ENCODE data around the gene CDH3. TPM values are rescaled to one million over a fixed set of nuclear protein-coding genes. Genes with fewer than 3 reads are reported as not detected.

The CDH3 gene
- total and polyA plus RNA-seq, 2 donors from 2014 or later: 9.8 to 61.3 TPM

GRCh38 chr16:68736561-68736960 lies 91.5 kb downstream of the CDH3 start:
- FAIRE-seq (no peak), DNase-seq (no peak)
- no peaks in the 10 kb centered on the region for H3K36me3 ChIP-seq (ENCODE audit: control insufficient read depth in 2 of 3, insufficient read depth in 3 of 3, low read length in 3 of 3)
- no peaks in the 10 kb centered on the region for H3K9me3 ChIP-seq (ENCODE audit: control insufficient read depth in 2 of 3, insufficient read depth in 1 of 3, low read length in 3 of 3)
- intact Hi-C loops (cut with DNase I): no loop called here
- H3K9ac ChIP-seq (ENCODE audit: low read length in 3 of 3): no peak overlapping the region
- H3K4me1 ChIP-seq (ENCODE audit: control insufficient read depth in 2 of 3, insufficient read depth in 2 of 3, low read depth in 1 of 3, low read length in 3 of 3): peaks cover 0 to 12% (median 7%) of the 10 kb centered on the region in 3 donors
- no peaks in the 10 kb centered on the region for H3K27me3 ChIP-seq (ENCODE audit: control insufficient read depth, insufficient read depth, low read length)
- TF ChIP-seq CTCF (IDR thresholded peaks at IDR 0.05; ENCODE audit: borderline replicate concordance, extremely low read depth, insufficient read depth): no peak
- peak overlapping the region in 1 of 3 donors; percentile 65 for H3K4me3 ChIP-seq (ENCODE audit: low read length in 3 of 3)
- H3K27ac ChIP-seq (ENCODE audit: low read depth in 2 of 2, low read length in 2 of 2): no peak overlapping the region

GRCh38 chr16:68737046-68737729 lies 92.1 kb downstream of the CDH3 start, which contains the start of gene CDH1:
Gene CDH1 (plus strand): TSS chr16:68737292. CDS start chr16:68737416, 124 bp downstream.
- H3K9me3 ChIP-seq (ENCODE audit: control insufficient read depth in 2 of 3, insufficient read depth in 1 of 3, low read length in 3 of 3): no peaks in the 10 kb centered on the region
- H3K27ac ChIP-seq (ENCODE audit: low read depth in 2 of 2, low read length in 2 of 2): peak within 1 kb of the TSS; percentile 82 to 86
- FAIRE-seq (no peak), DNase-seq (peak; percentile 86 to 96 (median 88))
- H3K9ac ChIP-seq (ENCODE audit: low read length in 3 of 3): peak within 1 kb of the TSS in 2 of 3 donors; percentile 41 to 75
- TF ChIP-seq CTCF (IDR thresholded peaks at IDR 0.05; ENCODE audit: borderline replicate concordance, extremely low read depth, insufficient read depth): no peak
- peak within 1 kb of the TSS; percentile 54 to 71 (median 65) for H3K4me3 ChIP-seq (ENCODE audit: low read length in 3 of 3)
- H3K27me3 ChIP-seq (ENCODE audit: control insufficient read depth, insufficient read depth, low read length): no peaks in the 10 kb centered on the region
- intact Hi-C loops (cut with DNase I): no loop called here
- H3K36me3 ChIP-seq (ENCODE audit: control insufficient read depth in 2 of 3, insufficient read depth in 3 of 3, low read length in 3 of 3): no peaks in the 10 kb centered on the region
- peaks cover 0 to 11% (median 11%) of the 10 kb centered on the region in 3 donors for H3K4me1 ChIP-seq (ENCODE audit: control insufficient read depth in 2 of 3, insufficient read depth in 2 of 3, low read depth in 1 of 3, low read length in 3 of 3)

GRCh38 chr16:68737730-68738629 lies 92.9 kb downstream of the CDH3 start:
- Histone ChIP-seq H3K36me3 (ENCODE audit: control insufficient read depth in 2 of 3, insufficient read depth in 3 of 3, low read length in 3 of 3) (no peaks in the 10 kb centered on the region), H3K4me3 (ENCODE audit: low read length in 3 of 3) (peak overlapping the region; percentile 54 to 71 (median 65)), H3K9me3 (ENCODE audit: control insufficient read depth in 2 of 3, insufficient read depth in 1 of 3, low read length in 3 of 3) (no peaks in the 10 kb centered on the region), H3K27me3 (ENCODE audit: control insufficient read depth, insufficient read depth, low read length) (no peaks in the 10 kb centered on the region), H3K4me1 (ENCODE audit: control insufficient read depth in 2 of 3, insufficient read depth in 2 of 3, low read depth in 1 of 3, low read length in 3 of 3) (peaks cover 0 to 12% (median 11%) of the 10 kb centered on the region in 3 donors), H3K27ac (ENCODE audit: low read depth in 2 of 2, low read length in 2 of 2) (peak overlapping the region; percentile 82 to 86), H3K9ac (ENCODE audit: low read length in 3 of 3) (peak overlapping the region in 2 of 3 donors; percentile 41 to 75)
- no peak for FAIRE-seq
- intact Hi-C loops (cut with DNase I): no loop called here
- peak in 4 of 5 donors; percentile 48 to 83 (median 68) for DNase-seq
- TF ChIP-seq CTCF (IDR thresholded peaks at IDR 0.05; ENCODE audit: borderline replicate concordance, extremely low read depth, insufficient read depth): no peak
